ENCODE data around the gene PTGER4. TPM values are rescaled to one million over a fixed set of nuclear protein-coding genes. Genes with fewer than 3 reads are reported as not detected.
A peak's percentile ranks its signal among the peaks of the same experiment; 100 is the strongest.

The PTGER4 gene
- total RNA-seq (17.2 TPM), polyA plus RNA-seq (ENCODE audit: insufficient read depth, low read depth, low replicate concordance) (8.5 TPM)
- long read RNA-seq, donor 1, partial matches to known transcripts, result 0 of 3 reads
- long read RNA-seq, donor 1, other reads (novel, unspliced or antisense), result 0 of 3 reads
- long read RNA-seq, donor 2, partial matches to known transcripts, result 0 of 4 reads
- long read RNA-seq, donor 2, other reads (novel, unspliced or antisense), result 0 of 4 reads
- long read RNA-seq, donor 3, partial matches to known transcripts, result 0 of 5 reads
- long read RNA-seq, donor 3, other reads (novel, unspliced or antisense), result 0 of 5 reads
- long read RNA-seq, donor 4, partial matches to known transcripts, result 0 of 3 reads
- long read RNA-seq, donor 4, other reads (novel, unspliced or antisense), result 0 of 3 reads
- long read RNA-seq, donor 5, result 0 reads
- long read RNA-seq, donor 6, result 0 reads
- long read RNA-seq, donor 7, transcript PTGER4-201 (3 exons, 3,848 nt), result major isoform, 5 of 10 reads
- long read RNA-seq, donor 7, partial matches to known transcripts, result 2 of 10 reads
- long read RNA-seq, donor 7, other reads (novel, unspliced or antisense), result 1 of 10 reads
- long read RNA-seq, donor 8, partial matches to known transcripts, result 0 of 5 reads
- long read RNA-seq, donor 8, other reads (novel, unspliced or antisense), result 0 of 5 reads
- long read RNA-seq, donor 9, partial matches to known transcripts, result 0 of 3 reads
- long read RNA-seq, donor 9, other reads (novel, unspliced or antisense), result 0 of 3 reads
- long read RNA-seq, donor 10, partial matches to known transcripts, result 0 of 7 reads
- long read RNA-seq, donor 10, other reads (novel, unspliced or antisense), result 0 of 7 reads

DNA sequence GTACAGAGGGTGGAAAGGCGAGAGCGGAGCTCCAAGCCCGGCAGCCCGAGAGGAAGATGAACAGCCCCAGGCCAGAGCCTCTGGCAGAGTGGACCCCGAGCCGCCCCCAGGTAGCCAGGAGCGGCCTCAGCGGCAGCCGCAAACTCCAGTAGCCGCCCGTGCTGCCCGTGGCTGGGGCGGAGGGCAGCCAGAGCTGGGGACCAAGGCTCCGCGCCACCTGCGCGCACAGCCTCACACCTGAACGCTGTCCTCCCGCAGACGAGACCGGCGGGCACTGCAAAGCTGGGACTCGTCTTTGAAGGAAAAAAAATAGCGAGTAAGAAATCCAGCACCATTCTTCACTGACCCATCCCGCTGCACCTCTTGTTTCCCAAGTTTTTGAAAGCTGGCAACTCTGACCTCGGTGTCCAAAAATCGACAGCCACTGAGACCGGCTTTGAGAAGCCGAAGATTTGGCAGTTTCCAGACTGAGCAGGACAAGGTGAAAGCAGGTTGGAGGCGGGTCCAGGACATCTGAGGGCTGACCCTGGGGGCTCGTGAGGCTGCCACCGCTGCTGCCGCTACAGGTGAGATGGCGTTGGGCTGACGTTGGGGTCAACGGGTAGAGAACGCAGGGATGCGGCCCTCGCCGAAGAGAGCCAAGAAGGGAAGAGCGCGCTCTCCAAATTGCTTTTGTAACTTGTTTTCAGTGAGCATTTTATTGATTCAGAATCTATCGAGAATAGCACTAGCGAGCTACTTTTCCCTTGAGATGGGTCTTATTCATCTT, at the start of gene PTGER4:
TSS of gene PTGER4 (plus strand) at position 3 of the 769 bp plus-strand sequence. CDS start 1,079 bp downstream, outside the sequence.
- no peak for TF ChIP-seq CTCF (IDR thresholded peaks at IDR 0.05; ENCODE audit: borderline replicate concordance, extremely low read depth, insufficient read depth)
- Histone ChIP-seq H3K4me1 (ENCODE audit: control insufficient read depth in 2 of 3, insufficient read depth in 2 of 3, low read depth in 1 of 3, low read length in 3 of 3) (peaks cover 0 to 11% (median 0%) of the 10 kb centered on the region in 3 donors), H3K27ac (ENCODE audit: low read depth in 2 of 2, low read length in 2 of 2) (peak within 1 kb of the TSS; percentile 95 to 96), H3K9me3 (ENCODE audit: control insufficient read depth in 2 of 3, insufficient read depth in 1 of 3, low read length in 3 of 3) (no peaks in the 10 kb centered on the region), H3K9ac (ENCODE audit: low read length in 3 of 3) (peak within 1 kb of the TSS; percentile 62 to 73 (median 67)), H3K36me3 (ENCODE audit: control insufficient read depth in 2 of 3, insufficient read depth in 3 of 3, low read length in 3 of 3) (no peaks in the 10 kb centered on the region), H3K27me3 (ENCODE audit: control insufficient read depth, insufficient read depth, low read length) (peaks cover 3% of the 10 kb centered on the region), H3K4me3 (ENCODE audit: low read length in 3 of 3) (peak within 1 kb of the TSS; percentile 76 to 83 (median 81))
- FAIRE-seq (no peak), DNase-seq (peak in 3 of 5 donors; percentile 36 to 77 (median 69))
- intact Hi-C loops (cut with DNase I), result no loop called here

GRCh38 chr5:40630126-40630525, 49.6 kb upstream of the PTGER4 start:
- H3K27me3 ChIP-seq (ENCODE audit: control insufficient read depth, insufficient read depth, low read length), result no peaks in the 10 kb centered on the region
- no peaks in the 10 kb centered on the region for H3K9me3 ChIP-seq (ENCODE audit: control insufficient read depth in 2 of 3, insufficient read depth in 1 of 3, low read length in 3 of 3)
- no peak for TF ChIP-seq CTCF (IDR thresholded peaks at IDR 0.05; ENCODE audit: borderline replicate concordance, extremely low read depth, insufficient read depth)
- FAIRE-seq (no peak), DNase-seq (no peak)
- no peak overlapping the region for H3K4me3 ChIP-seq (ENCODE audit: low read length in 3 of 3)
- intact Hi-C loops (cut with DNase I), result no loop called here
- H3K4me1 ChIP-seq (ENCODE audit: control insufficient read depth in 2 of 3, insufficient read depth in 2 of 3, low read depth in 1 of 3, low read length in 3 of 3), result no peaks in the 10 kb centered on the region
- no peaks in the 10 kb centered on the region for H3K36me3 ChIP-seq (ENCODE audit: control insufficient read depth in 2 of 3, insufficient read depth in 3 of 3, low read length in 3 of 3)
- no peak overlapping the region for H3K9ac ChIP-seq (ENCODE audit: low read length in 3 of 3)
- H3K27ac ChIP-seq (ENCODE audit: low read depth in 2 of 2, low read length in 2 of 2), result no peak overlapping the region

DNA sequence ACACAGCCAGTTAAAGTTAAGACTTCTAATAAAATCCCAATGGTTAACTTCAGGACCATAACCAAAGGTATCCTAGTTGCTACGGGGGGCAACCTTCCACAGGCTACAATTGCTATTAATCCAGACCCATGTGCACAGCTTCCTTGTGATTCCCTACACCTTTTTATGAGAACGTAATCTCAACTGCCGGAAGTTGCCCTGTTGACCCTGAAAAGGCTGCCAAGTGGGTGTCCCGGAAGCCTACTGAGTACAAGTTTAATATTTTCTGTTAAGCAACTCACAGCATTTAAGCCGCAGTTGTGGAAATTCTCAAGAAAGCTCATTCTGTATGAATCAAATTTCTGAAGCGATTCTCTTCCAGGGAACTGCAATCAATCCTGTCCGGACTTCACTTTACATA, 48.5 kb upstream of the PTGER4 start:
- Histone ChIP-seq H3K9me3 (ENCODE audit: control insufficient read depth in 2 of 3, insufficient read depth in 1 of 3, low read length in 3 of 3) (no peaks in the 10 kb centered on the region), H3K27ac (ENCODE audit: low read depth in 2 of 2, low read length in 2 of 2) (no peak overlapping the region), H3K9ac (ENCODE audit: low read length in 3 of 3) (no peak overlapping the region), H3K4me1 (ENCODE audit: control insufficient read depth in 2 of 3, insufficient read depth in 2 of 3, low read depth in 1 of 3, low read length in 3 of 3) (no peaks in the 10 kb centered on the region), H3K36me3 (ENCODE audit: control insufficient read depth in 2 of 3, insufficient read depth in 3 of 3, low read length in 3 of 3) (no peaks in the 10 kb centered on the region), H3K27me3 (ENCODE audit: control insufficient read depth, insufficient read depth, low read length) (no peaks in the 10 kb centered on the region), H3K4me3 (ENCODE audit: low read length in 3 of 3) (no peak overlapping the region)
- intact Hi-C loops (cut with DNase I), result no loop called here
- no peak for TF ChIP-seq CTCF (IDR thresholded peaks at IDR 0.05; ENCODE audit: borderline replicate concordance, extremely low read depth, insufficient read depth)
- FAIRE-seq (no peak), DNase-seq (no peak)
